DND-41 (cell line): ENCODE data around the gene ABI3BP.

ENCODE experiments used
- EZH2 ChIP-seq: IDR thresholded peaks from 3 replicates; pipeline ENCODE4 v1.6.1; 2012; ENCODE audit warnings: borderline replicate concordance, low read depth, mild to moderate bottlenecking, moderate library complexity, low read length, inconsistent platforms; ENCODE audit not compliant: severe bottlenecking
- TF ChIP-seq, protein P1 (sequence below): IDR thresholded peaks from 2 replicates; pipeline ENCODE4 v1.5.1; 2012; ENCODE audit warnings: borderline replicate concordance, low read length, moderate library complexity, mild to moderate bottlenecking; ENCODE audit not compliant: poor library complexity, severe bottlenecking; ENCODE audit errors: extremely low read depth

GRCh38 chr3:100984308-100984707 is 8.9 kb downstream of the ABI3BP start:
- TF ChIP-seq, protein P1, sequence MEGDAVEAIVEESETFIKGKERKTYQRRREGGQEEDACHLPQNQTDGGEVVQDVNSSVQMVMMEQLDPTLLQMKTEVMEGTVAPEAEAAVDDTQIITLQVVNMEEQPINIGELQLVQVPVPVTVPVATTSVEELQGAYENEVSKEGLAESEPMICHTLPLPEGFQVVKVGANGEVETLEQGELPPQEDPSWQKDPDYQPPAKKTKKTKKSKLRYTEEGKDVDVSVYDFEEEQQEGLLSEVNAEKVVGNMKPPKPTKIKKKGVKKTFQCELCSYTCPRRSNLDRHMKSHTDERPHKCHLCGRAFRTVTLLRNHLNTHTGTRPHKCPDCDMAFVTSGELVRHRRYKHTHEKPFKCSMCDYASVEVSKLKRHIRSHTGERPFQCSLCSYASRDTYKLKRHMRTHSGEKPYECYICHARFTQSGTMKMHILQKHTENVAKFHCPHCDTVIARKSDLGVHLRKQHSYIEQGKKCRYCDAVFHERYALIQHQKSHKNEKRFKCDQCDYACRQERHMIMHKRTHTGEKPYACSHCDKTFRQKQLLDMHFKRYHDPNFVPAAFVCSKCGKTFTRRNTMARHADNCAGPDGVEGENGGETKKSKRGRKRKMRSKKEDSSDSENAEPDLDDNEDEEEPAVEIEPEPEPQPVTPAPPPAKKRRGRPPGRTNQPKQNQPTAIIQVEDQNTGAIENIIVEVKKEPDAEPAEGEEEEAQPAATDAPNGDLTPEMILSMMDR: no peak
- TF ChIP-seq EZH2: no peak
